DND-41 (cell line): ENCODE results near the gene DLX1.
"Not testable (repeated sequence)": the region's sequence is repeated elsewhere in the genome, so short reads cannot be mapped to it uniquely, and the experiment has no call there.

ENCODE experiments used
- ATAC-seq: fragments of 200-7000 bp; cut with Tn5 transposase; 3 replicates; pipeline ENCODE4 v1.9.1; 2021; ENCODE audit warnings: low read depth; ENCODE audit not compliant: insufficient read depth
- DNase-seq: peaks from one replicate; pipeline ENCODE4 v3.0.0-alpha.2; 2020
- H2AFZ ChIP-seq: 2 replicates; pipeline ENCODE4 v1.6.0; 2012; ENCODE audit warnings: low read depth, low read length
- H3K27ac ChIP-seq: 2 replicates; pipeline ENCODE4 v1.5.1; 2012; ENCODE audit warnings: low read length, inconsistent platforms
- H3K27me3 ChIP-seq: fragments of 200-600 bp; sonication (generic); 2 replicates; pipeline ENCODE4 v1.6.0; 2012; ENCODE audit warnings: low read length, mild to moderate bottlenecking, inconsistent platforms; ENCODE audit not compliant: insufficient read depth, poor library complexity
- H3K36me3 ChIP-seq: 2 replicates; pipeline ENCODE4 v1.5.1; 2012; ENCODE audit warnings: low read length, inconsistent platforms; ENCODE audit not compliant: insufficient read depth
- H3K4me1 ChIP-seq: 2 replicates; pipeline ENCODE4 v1.5.1; 2012; ENCODE audit warnings: mild to moderate bottlenecking, low read length; ENCODE audit not compliant: insufficient read depth
- H3K4me2 ChIP-seq: 2 replicates; pipeline ENCODE4 v1.6.0; 2012; ENCODE audit warnings: mild to moderate bottlenecking, moderate library complexity, low read length, inconsistent platforms; ENCODE audit not compliant: insufficient read depth
- H3K4me3 ChIP-seq, 2 experiments: fragments of 200-600 bp in 1 of 2; shearing (Covaris generic) in 1 of 2; 2 replicates each; pipeline ENCODE4 v1.5.1; 2012 to 2016; ENCODE audit warnings: inconsistent platforms in 2 of 2, low read length in 2 of 2, mild to moderate bottlenecking in 2 of 2, low read depth in 1 of 2, moderate library complexity in 1 of 2
- H3K79me2 ChIP-seq: 2 replicates; pipeline ENCODE4 v1.6.0; 2012; ENCODE audit warnings: low read length, inconsistent platforms; ENCODE audit not compliant: insufficient read depth
- H3K9ac ChIP-seq: 2 replicates; pipeline ENCODE4 v1.6.0; 2012; ENCODE audit warnings: low read depth, mild to moderate bottlenecking, inconsistent platforms, low read length, moderate library complexity
- H3K9me3 ChIP-seq: 2 replicates; pipeline ENCODE4 v1.5.1; 2012; ENCODE audit warnings: low read length, moderate library complexity, mild to moderate bottlenecking, inconsistent platforms; ENCODE audit not compliant: insufficient read depth, severe bottlenecking
- H4K20me1 ChIP-seq: 2 replicates; pipeline ENCODE4 v1.6.0; 2012; ENCODE audit warnings: low read length; ENCODE audit not compliant: insufficient read depth
- EZH2 ChIP-seq: IDR thresholded peaks from 3 replicates; pipeline ENCODE4 v1.6.1; 2012; ENCODE audit warnings: borderline replicate concordance, low read depth, mild to moderate bottlenecking, moderate library complexity, low read length, inconsistent platforms; ENCODE audit not compliant: severe bottlenecking
- TF ChIP-seq, protein P1 (sequence below): IDR thresholded peaks from 2 replicates; pipeline ENCODE4 v1.5.1; 2012; ENCODE audit warnings: borderline replicate concordance, low read length, moderate library complexity, mild to moderate bottlenecking; ENCODE audit not compliant: poor library complexity, severe bottlenecking; ENCODE audit errors: extremely low read depth

DLX1 gene

GRCh38 chr2:172137109-172137508, 51.8 kb downstream of the DLX1 start:
- no peak overlapping the region for H3K4me2 ChIP-seq
- H3K27ac ChIP-seq: no peak overlapping the region
- H3K27me3 ChIP-seq: no peaks in the 10 kb centered on the region
- no peak overlapping the region for H3K9ac ChIP-seq
- H2AFZ ChIP-seq: no peak overlapping the region
- no peak for TF ChIP-seq EZH2
- TF ChIP-seq, protein P1, sequence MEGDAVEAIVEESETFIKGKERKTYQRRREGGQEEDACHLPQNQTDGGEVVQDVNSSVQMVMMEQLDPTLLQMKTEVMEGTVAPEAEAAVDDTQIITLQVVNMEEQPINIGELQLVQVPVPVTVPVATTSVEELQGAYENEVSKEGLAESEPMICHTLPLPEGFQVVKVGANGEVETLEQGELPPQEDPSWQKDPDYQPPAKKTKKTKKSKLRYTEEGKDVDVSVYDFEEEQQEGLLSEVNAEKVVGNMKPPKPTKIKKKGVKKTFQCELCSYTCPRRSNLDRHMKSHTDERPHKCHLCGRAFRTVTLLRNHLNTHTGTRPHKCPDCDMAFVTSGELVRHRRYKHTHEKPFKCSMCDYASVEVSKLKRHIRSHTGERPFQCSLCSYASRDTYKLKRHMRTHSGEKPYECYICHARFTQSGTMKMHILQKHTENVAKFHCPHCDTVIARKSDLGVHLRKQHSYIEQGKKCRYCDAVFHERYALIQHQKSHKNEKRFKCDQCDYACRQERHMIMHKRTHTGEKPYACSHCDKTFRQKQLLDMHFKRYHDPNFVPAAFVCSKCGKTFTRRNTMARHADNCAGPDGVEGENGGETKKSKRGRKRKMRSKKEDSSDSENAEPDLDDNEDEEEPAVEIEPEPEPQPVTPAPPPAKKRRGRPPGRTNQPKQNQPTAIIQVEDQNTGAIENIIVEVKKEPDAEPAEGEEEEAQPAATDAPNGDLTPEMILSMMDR: no peak
- no peaks in the 10 kb centered on the region for H4K20me1 ChIP-seq
- no peaks in the 10 kb centered on the region for H3K9me3 ChIP-seq
- ATAC-seq (no peak), DNase-seq (no peak)
- H3K4me1 ChIP-seq: no peaks in the 10 kb centered on the region
- H3K36me3 ChIP-seq: no peaks in the 10 kb centered on the region
- H3K79me2 ChIP-seq: no peaks in the 10 kb centered on the region
- no peak overlapping the region for H3K4me3 ChIP-seq

- Histone ChIP-seq H3K27ac (no peak overlapping the region), H4K20me1 (no peaks in the 10 kb centered on the region), H3K4me2 (no peak overlapping the region), H3K9ac (no peak overlapping the region), H3K36me3 (no peaks in the 10 kb centered on the region), H2AFZ (no peak overlapping the region), H3K9me3 (no peaks in the 10 kb centered on the region), H3K4me3 (no peak overlapping the region), H3K79me2 (no peaks in the 10 kb centered on the region), H3K27me3 (no peaks in the 10 kb centered on the region), H3K4me1 (no peaks in the 10 kb centered on the region)
- TF ChIP-seq, protein P1: no peak
- TF ChIP-seq EZH2: no peak
- no peak for ATAC-seq
- DNase-seq: no peak
Observed at GRCh38 chr2:172137943-172138342, 52.6 kb downstream of the DLX1 start.

- not testable (repeated sequence) for DNase-seq, H3K27ac ChIP-seq
Observed at GRCh38 chr2:172138727-172139126, 53.4 kb downstream of the DLX1 start.

More at GRCh38 chr2:172138727-172139126, 53.4 kb downstream of the DLX1 start:
- not testable (repeated sequence) for H3K27me3 ChIP-seq, H2AFZ ChIP-seq, H3K4me2 ChIP-seq, H3K9ac ChIP-seq, H3K4me1 ChIP-seq, H3K79me2 ChIP-seq, H3K36me3 ChIP-seq, ATAC-seq, H4K20me1 ChIP-seq, H3K9me3 ChIP-seq, H3K4me3 ChIP-seq
